ENCODE results near the gene KRTAP4-6. TPM values are rescaled to one million over a fixed set of nuclear protein-coding genes. Genes with fewer than 3 reads are reported as not detected.
"Not testable (repeated sequence)": the region's sequence is repeated elsewhere in the genome, so short reads cannot be mapped to it uniquely, and the experiment has no call there.

KRTAP4-6 gene
- total and polyA plus RNA-seq, 9 donors: not detected

DNA sequence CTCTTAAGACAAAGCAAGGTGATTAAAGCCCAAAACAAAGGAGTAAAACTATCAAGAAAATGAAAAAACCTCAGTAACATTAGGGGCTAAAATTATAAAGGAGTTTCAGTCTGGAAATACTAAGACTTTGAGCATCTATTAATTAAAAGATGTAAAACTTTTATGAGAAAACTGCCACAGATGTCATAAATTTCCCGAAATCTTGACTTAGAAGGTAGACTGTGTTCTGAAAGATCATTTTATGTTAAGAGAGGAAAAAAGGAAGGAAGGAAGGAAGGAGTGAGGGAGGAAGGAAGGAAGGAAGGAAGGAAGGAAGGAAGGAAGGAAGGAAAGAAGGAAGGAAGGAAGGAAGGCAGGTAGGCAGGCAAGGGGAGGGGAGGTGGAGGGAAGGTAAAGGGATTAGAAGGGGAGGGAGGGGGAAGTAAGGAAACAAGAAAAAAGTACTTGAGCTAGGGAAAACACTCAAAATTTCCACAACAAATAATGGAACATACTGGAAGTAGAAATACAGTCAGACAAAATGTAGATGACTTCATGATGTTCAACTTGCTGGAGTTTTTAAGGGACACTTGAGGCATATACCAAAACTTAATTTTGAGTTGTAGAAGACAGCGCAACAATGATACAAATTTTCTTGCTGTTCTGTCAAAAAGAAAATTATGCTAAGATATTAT lies 7.3 kb upstream of the KRTAP4-6 start:
- Histone ChIP-seq H3K27me3 (no peaks in the 10 kb centered on the region), H3K9me3 (no peaks in the 10 kb centered on the region), H3K27ac (no peak overlapping the region), H3K4me1 (ENCODE audit: insufficient read depth) (no peaks in the 10 kb centered on the region), H3K4me3 (no peak overlapping the region), H3K36me3 (no peaks in the 10 kb centered on the region)
- TF ChIP-seq POLR2A (IDR thresholded peaks at IDR 0.05) (no peak), EP300 (IDR thresholded peaks at IDR 0.05) (no peak)
- TF ChIP-seq, protein P1, sequence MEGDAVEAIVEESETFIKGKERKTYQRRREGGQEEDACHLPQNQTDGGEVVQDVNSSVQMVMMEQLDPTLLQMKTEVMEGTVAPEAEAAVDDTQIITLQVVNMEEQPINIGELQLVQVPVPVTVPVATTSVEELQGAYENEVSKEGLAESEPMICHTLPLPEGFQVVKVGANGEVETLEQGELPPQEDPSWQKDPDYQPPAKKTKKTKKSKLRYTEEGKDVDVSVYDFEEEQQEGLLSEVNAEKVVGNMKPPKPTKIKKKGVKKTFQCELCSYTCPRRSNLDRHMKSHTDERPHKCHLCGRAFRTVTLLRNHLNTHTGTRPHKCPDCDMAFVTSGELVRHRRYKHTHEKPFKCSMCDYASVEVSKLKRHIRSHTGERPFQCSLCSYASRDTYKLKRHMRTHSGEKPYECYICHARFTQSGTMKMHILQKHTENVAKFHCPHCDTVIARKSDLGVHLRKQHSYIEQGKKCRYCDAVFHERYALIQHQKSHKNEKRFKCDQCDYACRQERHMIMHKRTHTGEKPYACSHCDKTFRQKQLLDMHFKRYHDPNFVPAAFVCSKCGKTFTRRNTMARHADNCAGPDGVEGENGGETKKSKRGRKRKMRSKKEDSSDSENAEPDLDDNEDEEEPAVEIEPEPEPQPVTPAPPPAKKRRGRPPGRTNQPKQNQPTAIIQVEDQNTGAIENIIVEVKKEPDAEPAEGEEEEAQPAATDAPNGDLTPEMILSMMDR (IDR thresholded peaks at IDR 0.05): no peak
- intact Hi-C loops (cut with DNase I): no loop called here
- WGBS, 3 donors: 71 to 95% (median 93%) methylated on average over 2 of the region's 2 CpGs
- DNase-seq: no peak

DNA sequence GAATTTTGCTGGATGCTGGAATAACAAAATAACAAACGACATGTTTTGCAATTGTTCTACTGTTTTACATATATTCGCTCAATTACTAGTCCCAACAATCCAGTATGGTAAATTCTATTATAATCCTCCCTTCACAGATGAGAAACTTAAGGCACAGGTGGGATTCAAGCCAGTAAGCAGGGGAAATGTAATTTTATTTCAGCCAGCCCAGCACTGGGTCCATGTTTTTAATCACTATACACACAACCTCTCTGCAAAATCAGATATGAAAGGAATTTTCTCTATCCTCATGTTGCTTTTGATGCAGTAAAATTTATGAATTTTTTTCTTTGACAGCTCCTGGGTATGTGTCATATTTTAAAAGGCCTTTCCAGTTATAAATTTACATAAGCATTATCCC lies 4.9 kb upstream of the KRTAP4-6 start:
- intact Hi-C loops (cut with DNase I): no loop called here
- DNase-seq: no peak
- no peaks in the 10 kb centered on the region for H3K27me3 ChIP-seq
- WGBS, 3 donors: 88 to 89% (median 88%) methylated on average over 2 of the region's 2 CpGs
- H3K9me3 ChIP-seq: no peaks in the 10 kb centered on the region
- no peak overlapping the region for H3K27ac ChIP-seq
- H3K4me3 ChIP-seq: no peak overlapping the region
- no peaks in the 10 kb centered on the region for H3K36me3 ChIP-seq
- no peaks in the 10 kb centered on the region for H3K4me1 ChIP-seq (ENCODE audit: insufficient read depth)
- TF ChIP-seq, protein P1 (IDR thresholded peaks at IDR 0.05): no peak
- TF ChIP-seq POLR2A (IDR thresholded peaks at IDR 0.05) (no peak), EP300 (IDR thresholded peaks at IDR 0.05) (no peak)

DNA sequence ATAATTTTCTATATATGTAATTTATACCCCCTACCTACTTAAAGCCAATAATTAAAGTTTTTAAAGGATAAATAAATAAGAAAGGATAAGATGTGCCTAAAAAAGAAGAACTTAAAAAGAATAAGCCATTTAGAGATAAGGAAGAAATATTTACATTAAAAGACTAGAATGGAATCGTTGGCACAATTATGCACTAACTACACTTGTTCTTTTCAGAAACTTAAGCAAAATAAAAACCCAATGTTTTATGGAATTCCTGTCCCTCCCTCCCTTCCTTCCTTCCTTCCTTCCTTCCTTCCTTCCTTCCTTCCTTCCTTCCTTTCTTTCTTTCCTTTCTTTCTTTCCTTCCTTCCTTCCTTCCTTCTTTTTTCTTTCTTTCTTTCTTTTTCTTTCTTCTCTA lies 4.5 kb upstream of the KRTAP4-6 start:
- 32 to 63% (median 42%) methylated on average over 1 of the region's 1 CpG for WGBS, 3 donors
- Histone ChIP-seq H3K27ac (no peak overlapping the region), H3K9me3 (no peaks in the 10 kb centered on the region), H3K4me3 (no peak overlapping the region), H3K27me3 (no peaks in the 10 kb centered on the region), H3K36me3 (no peaks in the 10 kb centered on the region), H3K4me1 (ENCODE audit: insufficient read depth) (no peaks in the 10 kb centered on the region)
- no peak for TF ChIP-seq EP300 (IDR thresholded peaks at IDR 0.05)
- no peak for TF ChIP-seq POLR2A (IDR thresholded peaks at IDR 0.05)
- TF ChIP-seq, protein P1 (IDR thresholded peaks at IDR 0.05): no peak
- no peak for DNase-seq
- intact Hi-C loops (cut with DNase I): no loop called here

DNA sequence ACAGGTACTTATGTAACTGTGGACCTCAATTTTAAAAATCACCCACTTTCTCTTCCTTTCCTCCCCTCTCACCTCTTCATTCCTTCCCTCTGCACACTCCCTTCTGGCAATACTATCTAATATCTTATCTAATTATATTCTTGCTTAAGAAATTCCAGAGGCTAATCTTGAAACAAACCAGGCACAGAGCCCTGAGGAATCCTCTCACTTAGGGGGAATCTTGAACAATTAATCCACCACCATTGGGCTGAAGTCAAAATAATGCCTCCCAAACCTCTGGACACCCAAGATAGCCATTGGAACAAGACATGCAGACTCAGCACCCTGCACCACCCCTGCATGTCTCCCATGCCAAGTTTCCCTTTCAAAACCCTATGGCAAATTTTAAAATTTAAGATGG lies 1.0 kb upstream of the KRTAP4-6 start:
- TF ChIP-seq POLR2A (IDR thresholded peaks at IDR 0.05) (no peak), EP300 (IDR thresholded peaks at IDR 0.05) (no peak)
- TF ChIP-seq, protein P1 (IDR thresholded peaks at IDR 0.05): no peak
- no peak overlapping the region for H3K4me3 ChIP-seq
- no peaks in the 10 kb centered on the region for H3K36me3 ChIP-seq
- DNase-seq: no peak
- H3K4me1 ChIP-seq (ENCODE audit: insufficient read depth): no peaks in the 10 kb centered on the region
- H3K9me3 ChIP-seq: no peaks in the 10 kb centered on the region
- no peak overlapping the region for H3K27ac ChIP-seq
- H3K27me3 ChIP-seq: no peaks in the 10 kb centered on the region
- intact Hi-C loops (cut with DNase I): no loop called here

DNA sequence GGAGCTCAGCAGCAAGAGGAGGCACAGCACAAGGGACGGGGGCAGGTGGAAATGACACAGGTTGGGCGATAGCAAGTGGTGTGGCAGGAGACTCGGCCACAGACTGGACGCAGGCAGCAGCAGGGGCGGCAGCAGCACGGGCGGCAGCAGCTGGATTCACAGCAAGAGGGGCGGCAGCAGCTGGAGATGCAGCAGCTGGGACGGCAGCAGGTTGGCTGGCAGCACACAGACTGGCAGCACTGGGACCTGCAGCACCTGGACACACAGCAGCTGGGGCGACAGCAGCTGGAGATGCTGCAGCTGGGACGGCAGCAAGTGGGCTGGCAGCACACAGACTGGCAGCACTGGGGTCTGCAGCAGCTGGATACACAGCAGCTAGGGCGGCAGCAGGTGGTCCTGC lies 479 bp downstream of the KRTAP4-6 start:
- H3K9me3 ChIP-seq; H3K4me1 ChIP-seq (ENCODE audit: insufficient read depth); H3K36me3 ChIP-seq; H3K4me3 ChIP-seq; H3K27ac ChIP-seq; H3K27me3 ChIP-seq; DNase-seq; intact Hi-C loops (cut with DNase I): not testable (repeated sequence)
- 85 to 91% (median 89%) methylated on average over 12 of the region's 12 CpGs for WGBS, 3 donors

All from ovary (tissue), 9 donors.